Rectal smooth muscle tissue (tissue), 1 donor: ENCODE data around the gene AMDHD2.

ENCODE experiments used
- H3K27ac ChIP-seq: one replicate; pipeline ENCODE4 v1.7.0; 2013; ENCODE audit warnings: low read depth, low read length, inconsistent platforms
- H3K27me3 ChIP-seq: one replicate; pipeline ENCODE4 v1.7.0; 2013; ENCODE audit warnings: low read length; ENCODE audit not compliant: control insufficient read depth, insufficient read depth
- H3K36me3 ChIP-seq: one replicate; pipeline ENCODE4 v1.7.0; 2013; ENCODE audit warnings: low read length; ENCODE audit not compliant: control insufficient read depth, insufficient read depth
- H3K4me1 ChIP-seq: one replicate; pipeline ENCODE4 v1.7.0; 2013; ENCODE audit warnings: low read length; ENCODE audit not compliant: control insufficient read depth, insufficient read depth
- H3K4me3 ChIP-seq: one replicate; pipeline ENCODE4 v1.7.0; 2013; ENCODE audit warnings: low read length
- H3K9ac ChIP-seq: one replicate; pipeline ENCODE4 v1.7.0; 2013; ENCODE audit warnings: low read length

Gene AMDHD2

GRCh38 chr16:2519711-2520080 lies 475 bp upstream of the AMDHD2 start:
- Histone ChIP-seq H3K4me1 (peaks cover 29% of the 10 kb centered on the region), H3K9ac (no peak overlapping the region), H3K36me3 (peaks cover 4% of the 10 kb centered on the region), H3K27ac (peak overlapping the region; percentile 76), H3K27me3 (no peaks in the 10 kb centered on the region), H3K4me3 (peak overlapping the region; percentile 39)

- Histone ChIP-seq H3K4me3 (peak overlapping the region; percentile 70), H3K4me1 (peaks cover 25% of the 10 kb centered on the region), H3K9ac (no peak overlapping the region), H3K27ac (peak overlapping the region; percentile 74), H3K27me3 (no peaks in the 10 kb centered on the region), H3K36me3 (peaks cover 7% of the 10 kb centered on the region)
Measured at GRCh38 chr16:2520784-2521531, 787 bp downstream of the AMDHD2 start.

- Histone ChIP-seq H3K9ac (no peak overlapping the region), H3K27ac (no peak overlapping the region), H3K4me1 (peaks cover 9% of the 10 kb centered on the region), H3K27me3 (no peaks in the 10 kb centered on the region), H3K36me3 (peaks cover 18% of the 10 kb centered on the region), H3K4me3 (no peak overlapping the region)
Measured at GRCh38 chr16:2523801-2524231, 3.6 kb downstream of the AMDHD2 start.

- H3K36me3 ChIP-seq = peaks cover 18% of the 10 kb centered on the region
Measured at GRCh38 chr16:2524339-2524938, 4.3 kb downstream of the AMDHD2 start.

GRCh38 chr16:2526135-2526534 lies 6.0 kb downstream of the AMDHD2 start:
- peaks cover 18% of the 10 kb centered on the region for H3K36me3 ChIP-seq

More at GRCh38 chr16:2524339-2524938, 4.3 kb downstream of the AMDHD2 start:
- peaks cover 3% of the 10 kb centered on the region for H3K4me1 ChIP-seq
- H3K27ac ChIP-seq = no peak overlapping the region
- no peak overlapping the region for H3K4me3 ChIP-seq
- H3K27me3 ChIP-seq = no peaks in the 10 kb centered on the region
- H3K9ac ChIP-seq = no peak overlapping the region

GRCh38 chr16:2527071-2527783 lies 7.1 kb downstream of the AMDHD2 start:
- Histone ChIP-seq H3K27me3 (no peaks in the 10 kb centered on the region), H3K27ac (no peak overlapping the region), H3K4me3 (no peak overlapping the region), H3K36me3 (peaks cover 15% of the 10 kb centered on the region), H3K4me1 (peaks cover 3% of the 10 kb centered on the region), H3K9ac (no peak overlapping the region)

More at GRCh38 chr16:2526135-2526534, 6.0 kb downstream of the AMDHD2 start:
- H3K27me3 ChIP-seq = no peaks in the 10 kb centered on the region
- no peak overlapping the region for H3K9ac ChIP-seq
- H3K27ac ChIP-seq = no peak overlapping the region
- H3K4me1 ChIP-seq = peaks cover 2% of the 10 kb centered on the region
- H3K4me3 ChIP-seq = no peak overlapping the region

- H3K4me3 ChIP-seq = no peak overlapping the region
- peaks cover 15% of the 10 kb centered on the region for H3K36me3 ChIP-seq
- H3K9ac ChIP-seq = no peak overlapping the region
- no peaks in the 10 kb centered on the region for H3K27me3 ChIP-seq
- no peak overlapping the region for H3K27ac ChIP-seq
- peaks cover 5% of the 10 kb centered on the region for H3K4me1 ChIP-seq
Measured at GRCh38 chr16:2527784-2528100, 7.6 kb downstream of the AMDHD2 start.

GRCh38 chr16:2528161-2529060 lies 8.2 kb downstream of the AMDHD2 start:
- Histone ChIP-seq H3K36me3 (peaks cover 15% of the 10 kb centered on the region), H3K4me1 (peaks cover 6% of the 10 kb centered on the region), H3K27ac (no peak overlapping the region), H3K27me3 (no peaks in the 10 kb centered on the region), H3K9ac (no peak overlapping the region), H3K4me3 (no peak overlapping the region)

GRCh38 chr16:2529061-2529931 lies 9.1 kb downstream of the AMDHD2 start:
- peaks cover 15% of the 10 kb centered on the region for H3K36me3 ChIP-seq

GRCh38 chr16:2529961-2530628 lies 9.9 kb downstream of the AMDHD2 start:
- Histone ChIP-seq H3K36me3 (peaks cover 12% of the 10 kb centered on the region), H3K9ac (no peak overlapping the region), H3K4me1 (peaks cover 6% of the 10 kb centered on the region), H3K27ac (no peak overlapping the region), H3K4me3 (no peak overlapping the region), H3K27me3 (no peaks in the 10 kb centered on the region)

More at GRCh38 chr16:2529061-2529931, 9.1 kb downstream of the AMDHD2 start:
- Histone ChIP-seq H3K27ac (no peak overlapping the region), H3K27me3 (no peaks in the 10 kb centered on the region), H3K4me1 (peaks cover 6% of the 10 kb centered on the region), H3K9ac (no peak overlapping the region), H3K4me3 (no peak overlapping the region)
